ENCODE data around the gene AKAP3.

DNA sequence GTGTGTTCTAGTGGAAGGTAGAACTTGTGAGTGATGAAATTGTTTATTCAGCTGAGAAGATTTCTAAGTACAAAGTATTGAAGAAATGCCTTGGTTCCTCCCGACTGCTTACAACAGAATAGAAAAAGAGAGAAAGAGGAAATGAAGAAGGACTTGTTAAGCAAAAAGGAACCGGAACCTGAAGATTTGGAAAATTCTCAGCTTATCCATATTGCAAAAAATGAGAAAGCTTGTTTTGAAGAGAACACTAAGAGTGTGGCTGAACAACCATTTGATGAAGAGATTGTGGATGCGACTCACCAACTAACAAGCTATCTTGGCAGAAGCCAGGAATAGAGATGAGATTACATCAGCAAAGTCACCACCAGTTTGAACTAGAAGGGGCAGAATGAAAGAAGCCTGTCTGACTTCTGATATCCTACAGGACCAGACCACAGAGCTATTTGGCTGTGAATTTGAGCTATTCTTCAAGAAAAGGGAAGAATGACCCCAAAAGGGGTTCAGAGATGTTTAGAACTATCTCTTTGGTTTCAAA is 15.2 kb upstream of the AKAP3 start:
- TF ChIP-seq CHD2 (IDR thresholded peaks at IDR 0.05; ENCODE audit: low read length) = no peak
- TF ChIP-seq BACH1 (IDR thresholded peaks at IDR 0.05; ENCODE audit: low read length) = no peak
- TF ChIP-seq POLR2AphosphoS5 (IDR thresholded peaks at IDR 0.05; ENCODE audit: low read depth, low read length) = no peak
